Measurements from ENCODE around the gene PTPRN. TPM values are rescaled to one million over a fixed set of nuclear protein-coding genes. Genes with fewer than 3 reads are reported as not detected.

The PTPRN gene
- total RNA-seq, 1 experiment from 2014 or later, result not detected

GRCh38 chr2:219291910-219292490, 17.2 kb downstream of the PTPRN start:
- Mint-ChIP-seq H3K9me3 (ENCODE audit: low read depth, unreplicated experiment) (no peaks in the 10 kb centered on the region), H3K27me3 (ENCODE audit: unreplicated experiment) (peaks cover 10% of the 10 kb centered on the region), H3K36me3 (ENCODE audit: insufficient read depth, unreplicated experiment) (peaks cover 8% of the 10 kb centered on the region), H3K27ac (ENCODE audit: unreplicated experiment) (no peak overlapping the region), H3K4me1 (ENCODE audit: low read depth, unreplicated experiment) (peaks cover 7% of the 10 kb centered on the region), H3K4me3 (ENCODE audit: low read depth, unreplicated experiment) (no peak overlapping the region)
- no peak for DNase-seq
- TF ChIP-seq CTCF (IDR thresholded peaks at IDR 0.05; ENCODE audit: unreplicated experiment), result no peak
- intact Hi-C loops (cut with micrococcal nuclease; ENCODE audit: unreplicated experiment), result no loop called here
- CTCF ChIA-PET, result no interaction called here
- BruUV-seq (replicated peaks), result no TSS peak

- intact Hi-C loops (cut with micrococcal nuclease; ENCODE audit: unreplicated experiment), result no loop called here
- Mint-ChIP-seq H3K9me3 (ENCODE audit: low read depth, unreplicated experiment) (no peaks in the 10 kb centered on the region), H3K27ac (ENCODE audit: unreplicated experiment) (no peak overlapping the region), H3K4me3 (ENCODE audit: low read depth, unreplicated experiment) (no peak overlapping the region), H3K27me3 (ENCODE audit: unreplicated experiment) (peaks cover 10% of the 10 kb centered on the region), H3K4me1 (ENCODE audit: low read depth, unreplicated experiment) (peaks cover 7% of the 10 kb centered on the region), H3K36me3 (ENCODE audit: insufficient read depth, unreplicated experiment) (peaks cover 8% of the 10 kb centered on the region)
- no peak for TF ChIP-seq CTCF (IDR thresholded peaks at IDR 0.05; ENCODE audit: unreplicated experiment)
- BruUV-seq (replicated peaks), result no TSS peak
- CTCF ChIA-PET, result no interaction called here
- DNase-seq, result no peak
These were observed 17.8 kb downstream of the PTPRN start for GRCh38 chr2:219291394-219291793.

DNA sequence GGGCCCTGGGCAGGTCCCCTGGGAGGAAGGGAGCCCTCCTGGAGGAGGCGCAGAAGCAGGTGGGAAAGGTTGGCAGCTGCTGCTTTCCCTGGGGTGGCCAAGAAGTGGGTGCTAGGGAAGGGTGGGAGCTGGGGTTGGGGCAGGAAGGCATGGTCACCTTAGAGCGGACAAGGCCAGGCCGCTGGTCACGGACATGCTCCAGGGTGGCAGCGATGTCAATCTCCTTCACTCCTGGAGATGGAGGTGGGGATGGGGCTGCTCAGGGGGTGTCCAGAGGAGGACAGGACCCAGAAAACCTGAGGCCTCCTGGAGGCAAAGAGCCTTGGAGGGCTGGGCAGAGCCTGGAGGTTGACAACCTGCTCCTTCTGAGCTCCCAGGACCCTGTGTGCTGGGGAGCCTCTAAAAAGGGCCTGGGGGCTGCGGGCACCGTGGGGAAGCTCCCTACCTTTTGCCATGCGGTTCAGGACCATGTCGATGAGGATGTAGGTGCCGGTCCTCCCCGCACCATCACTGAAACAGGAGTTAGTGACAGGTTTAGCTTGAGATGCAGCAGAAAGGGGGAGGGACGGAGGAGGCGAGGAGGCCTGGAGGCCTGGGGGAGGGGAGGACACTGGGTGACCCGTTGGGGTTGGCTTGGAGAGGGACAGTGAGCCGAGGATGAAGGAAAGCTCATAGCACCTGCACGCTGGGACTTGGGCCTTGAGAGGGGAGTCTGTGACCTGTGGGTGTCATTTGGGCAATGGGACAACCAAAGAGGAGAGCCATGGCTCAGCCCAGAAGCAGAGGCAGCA, 18.6 kb downstream of the PTPRN start:
- no peak for DNase-seq
- CTCF ChIA-PET, result interaction anchor here (1.3 kb wide), 1 partner anchor 12 kb away, joined by 5 read pairs; the partner anchor contains the start of gene DNAJB2
- Mint-ChIP-seq H3K4me3 (ENCODE audit: low read depth, unreplicated experiment) (no peak overlapping the region), H3K27me3 (ENCODE audit: unreplicated experiment) (peaks cover 10% of the 10 kb centered on the region), H3K36me3 (ENCODE audit: insufficient read depth, unreplicated experiment) (peaks cover 13% of the 10 kb centered on the region), H3K27ac (ENCODE audit: unreplicated experiment) (no peak overlapping the region), H3K9me3 (ENCODE audit: low read depth, unreplicated experiment) (no peaks in the 10 kb centered on the region), H3K4me1 (ENCODE audit: low read depth, unreplicated experiment) (peaks cover 7% of the 10 kb centered on the region)
- TF ChIP-seq CTCF (IDR thresholded peaks at IDR 0.05; ENCODE audit: unreplicated experiment), result no peak
- BruUV-seq (replicated peaks), result no TSS peak
- intact Hi-C loops (cut with micrococcal nuclease; ENCODE audit: unreplicated experiment), result no loop called here

DNA sequence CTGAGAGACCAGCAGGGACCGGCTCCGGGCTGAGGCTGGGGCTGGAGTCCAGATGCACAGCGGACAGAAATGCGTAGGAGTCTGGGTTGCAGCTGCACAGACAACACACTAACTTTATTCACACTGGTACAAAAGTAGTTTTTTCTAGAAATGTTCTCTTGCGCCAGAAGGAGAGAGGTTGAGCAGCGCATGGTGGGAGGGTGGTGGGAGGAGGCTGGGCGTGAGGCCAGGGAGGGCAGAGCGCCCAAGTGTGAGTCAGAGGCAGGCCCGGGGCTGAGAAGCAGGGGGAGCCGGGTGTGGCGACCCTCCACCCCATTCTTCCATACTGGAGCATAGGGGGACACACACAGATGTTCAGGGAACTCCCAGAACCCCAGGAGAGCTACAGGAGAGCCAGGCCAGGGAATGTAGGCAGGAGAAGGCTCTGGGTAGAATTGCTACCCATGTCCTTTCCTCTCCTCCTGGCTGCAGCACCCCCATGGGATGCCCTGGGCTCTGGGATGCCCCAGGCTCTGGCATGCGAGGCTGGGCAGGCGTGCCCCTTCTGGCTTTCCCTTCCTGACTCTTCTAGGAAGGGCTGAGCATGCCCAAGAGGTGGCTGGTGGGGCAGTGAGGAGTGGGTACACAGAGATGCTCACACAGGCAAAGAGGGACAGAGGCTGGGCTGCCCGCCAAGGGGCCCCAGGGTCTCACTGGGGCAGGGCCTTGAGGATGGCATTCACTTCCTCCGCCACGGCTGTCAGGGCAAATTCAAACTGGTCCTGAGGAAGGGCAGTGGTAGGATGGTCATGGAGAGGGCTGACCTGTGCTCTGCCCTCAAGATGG, 19.5 kb downstream of the PTPRN start:
- CTCF ChIA-PET, result interaction anchor here (1.3 kb wide), 1 partner anchor 11 kb away, joined by 5 read pairs; the partner anchor contains the start of gene DNAJB2
- no peak overlapping the region for H3K4me3 Mint-ChIP-seq (ENCODE audit: low read depth, unreplicated experiment)
- no TSS peak for BruUV-seq (replicated peaks)
- H3K4me1 Mint-ChIP-seq (ENCODE audit: low read depth, unreplicated experiment), result peaks cover 7% of the 10 kb centered on the region
- peaks cover 12% of the 10 kb centered on the region for H3K36me3 Mint-ChIP-seq (ENCODE audit: insufficient read depth, unreplicated experiment)
- peaks cover 10% of the 10 kb centered on the region for H3K27me3 Mint-ChIP-seq (ENCODE audit: unreplicated experiment)
- intact Hi-C loops (cut with micrococcal nuclease; ENCODE audit: unreplicated experiment), result no loop called here
- DNase-seq, result peak; percentile 68
- H3K27ac Mint-ChIP-seq (ENCODE audit: unreplicated experiment), result no peak overlapping the region
- no peak for TF ChIP-seq CTCF (IDR thresholded peaks at IDR 0.05; ENCODE audit: unreplicated experiment)
- H3K9me3 Mint-ChIP-seq (ENCODE audit: low read depth, unreplicated experiment), result no peaks in the 10 kb centered on the region
